ELR (cell line): ENCODE results near the gene KIF26B.

ENCODE experiments used
- DNase-seq: peaks from one replicate; pipeline ENCODE4 v3.0.0-alpha.2; 2015; ENCODE audit warnings: low read depth

The KIF26B gene

GRCh38 chr1:245209658-245210435 lies 55.1 kb downstream of the KIF26B start:
- no peak for DNase-seq

- DNase-seq = no peak
Observed at GRCh38 chr1:245211035-245211749, 56.4 kb downstream of the KIF26B start.

GRCh38 chr1:245211761-245212160 lies 57.0 kb downstream of the KIF26B start:
- no peak for DNase-seq

GRCh38 chr1:245212221-245212710 lies 57.5 kb downstream of the KIF26B start:
- no peak for DNase-seq

GRCh38 chr1:245213066-245213831 lies 58.5 kb downstream of the KIF26B start:
- no peak for DNase-seq

- DNase-seq = no peak
Observed at GRCh38 chr1:245215071-245215470, 60.3 kb downstream of the KIF26B start.

GRCh38 chr1:245216366-245217115 lies 61.8 kb downstream of the KIF26B start:
- DNase-seq = no peak

GRCh38 chr1:245217853-245218608 lies 63.2 kb downstream of the KIF26B start:
- no peak for DNase-seq

GRCh38 chr1:245220381-245220985 lies 65.7 kb downstream of the KIF26B start:
- DNase-seq = no peak

GRCh38 chr1:245221805-245222204 lies 67.0 kb downstream of the KIF26B start:
- no peak for DNase-seq

- DNase-seq = no peak
Observed at GRCh38 chr1:245222931-245223595, 68.3 kb downstream of the KIF26B start.

GRCh38 chr1:245225322-245226202 lies 70.8 kb downstream of the KIF26B start:
- DNase-seq = no peak

- no peak for DNase-seq
Observed at GRCh38 chr1:245226203-245226499, 71.4 kb downstream of the KIF26B start.

GRCh38 chr1:245229051-245229450 lies 74.3 kb downstream of the KIF26B start:
- DNase-seq = no peak

GRCh38 chr1:245232931-245233330 lies 78.1 kb downstream of the KIF26B start:
- DNase-seq = no peak

- no peak for DNase-seq
Observed at GRCh38 chr1:245234217-245235081, 79.7 kb downstream of the KIF26B start.

- DNase-seq = no peak
Observed at GRCh38 chr1:245235156-245235555, 80.4 kb downstream of the KIF26B start.

- no peak for DNase-seq
Observed at GRCh38 chr1:245240648-245241165, 85.9 kb downstream of the KIF26B start.
